Measurements from ENCODE around the gene SNX32.

SNX32 gene

GRCh38 chr11:65797711-65798110 is 36.1 kb upstream of the SNX32 start:
- no peak for DNase-seq

- no peak for DNase-seq
These were observed 34.9 kb upstream of the SNX32 start for GRCh38 chr11:65798882-65799281.

GRCh38 chr11:65801153-65801987 is 32.4 kb upstream of the SNX32 start:
- no peak for DNase-seq

GRCh38 chr11:65802841-65803240 is 30.9 kb upstream of the SNX32 start:
- no peak for DNase-seq

GRCh38 chr11:65803797-65804492 is 29.8 kb upstream of the SNX32 start:
- no peak for DNase-seq

- peak; percentile 66 for DNase-seq
These were observed 26.8 kb upstream of the SNX32 start for GRCh38 chr11:65806979-65807378.

- DNase-seq, result no peak
These were observed 24.9 kb upstream of the SNX32 start for GRCh38 chr11:65808744-65809341.

- DNase-seq, result no peak
These were observed 24.3 kb upstream of the SNX32 start for GRCh38 chr11:65809496-65809895.

- DNase-seq, result no peak
These were observed 23.5 kb upstream of the SNX32 start for GRCh38 chr11:65810046-65810868.

- DNase-seq, result no peak
These were observed 21.8 kb upstream of the SNX32 start for GRCh38 chr11:65811764-65812475.

GRCh38 chr11:65814131-65814985 is 19.4 kb upstream of the SNX32 start:
- DNase-seq, result no peak

GRCh38 chr11:65814986-65815565 is 18.7 kb upstream of the SNX32 start:
- no peak for DNase-seq

GRCh38 chr11:65816696-65817095 is 17.1 kb upstream of the SNX32 start:
- DNase-seq, result no peak

GRCh38 chr11:65817312-65817834 is 16.4 kb upstream of the SNX32 start:
- DNase-seq, result no peak

GRCh38 chr11:65817835-65818680 is 15.7 kb upstream of the SNX32 start:
- peak; percentile 94 for DNase-seq

GRCh38 chr11:65821107-65821506 is 12.7 kb upstream of the SNX32 start:
- DNase-seq, result no peak

- no peak for DNase-seq
These were observed 10.8 kb upstream of the SNX32 start for GRCh38 chr11:65822776-65823528.

GRCh38 chr11:65826984-65827735 is 6.6 kb upstream of the SNX32 start:
- peak; percentile 21 for DNase-seq
